ENCODE data around the gene HS1BP3.

GRCh38 chr2:20647211-20647610 lies 3.7 kb downstream of the HS1BP3 start:
- no peak for TF ChIP-seq CTCF (IDR thresholded peaks at IDR 0.05; ENCODE audit: insufficient read depth, low read length, poor library complexity, severe bottlenecking)
- no peak for TF ChIP-seq EZH2phosphoT487 (conservative IDR thresholded peaks at IDR 0.05; ENCODE audit: low read length)
